Measurements from ENCODE around the gene SLAMF8. TPM values are rescaled to one million over a fixed set of nuclear protein-coding genes. Genes with fewer than 3 reads are reported as not detected.

Gene SLAMF8
- total RNA-seq, 1 experiment from 2014 or later, result not detected

DNA sequence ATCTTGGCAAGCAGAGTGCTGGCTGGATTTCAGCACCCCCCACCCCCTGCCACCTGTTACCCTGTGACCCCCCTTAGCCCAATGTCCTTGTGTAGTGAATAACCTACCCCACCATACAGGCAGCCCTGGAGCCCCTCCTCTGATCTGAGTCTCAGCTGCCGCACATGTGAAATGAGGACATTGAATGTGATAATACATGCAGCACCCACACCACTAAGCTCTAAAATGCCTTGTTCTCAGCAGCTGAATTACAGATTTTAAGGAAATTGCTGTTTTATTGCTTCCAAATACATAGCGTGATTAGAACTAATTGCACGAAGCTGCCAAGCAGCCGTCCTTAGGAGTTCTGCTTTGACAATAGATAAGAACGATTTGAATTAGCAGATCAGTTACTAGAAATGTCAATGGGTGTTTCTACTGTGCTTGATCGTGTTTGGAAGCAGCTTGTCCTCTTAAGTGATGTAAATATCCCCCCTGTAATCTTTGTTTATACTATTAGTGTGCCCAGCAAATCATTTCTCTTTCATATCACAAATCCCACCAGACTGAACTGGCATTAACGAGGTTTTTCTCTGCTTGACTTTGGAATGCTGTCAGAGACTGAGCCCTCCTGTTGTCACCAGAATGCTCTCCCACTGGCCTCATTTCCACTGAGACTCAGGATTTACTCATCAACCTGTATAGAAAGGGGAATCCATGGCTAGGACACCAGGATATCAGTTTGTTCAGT lies 4.9 kb downstream of the SLAMF8 start:
- Histone ChIP-seq H3K18ac (ENCODE audit: insufficient read length, low read depth, low read length) (no peak overlapping the region), H3K27me3 (ENCODE audit: insufficient read depth, low read length) (no peaks in the 10 kb centered on the region), H3T11ph (ENCODE audit: low read length) (no peak overlapping the region), H3K9me3 (ENCODE audit: control insufficient read depth, low read depth, low read length) (no peaks in the 10 kb centered on the region), H4K91ac (ENCODE audit: insufficient read length, low read depth, low read length) (no peak overlapping the region), H3K79me1 (ENCODE audit: insufficient read depth, low read depth, low read length, poor library complexity, severe bottlenecking) (no peaks in the 10 kb centered on the region), H3K23me2 (ENCODE audit: insufficient read length, low read depth, low read length, poor library complexity, severe bottlenecking) (no peaks in the 10 kb centered on the region), H3K14ac (ENCODE audit: insufficient read depth, low read length) (no peak overlapping the region), H2BK15ac (ENCODE audit: low read depth, low read length) (no peak overlapping the region), H3K79me2 (ENCODE audit: insufficient read depth, low read length) (no peaks in the 10 kb centered on the region), H3K27ac (ENCODE audit: insufficient read length, low read depth, low read length) (no peak overlapping the region), H4K8ac (replicated peaks; ENCODE audit: insufficient read length, low read depth, low read length) (no peak overlapping the region), H2AK5ac (ENCODE audit: insufficient read length, low read length) (no peak overlapping the region), H2BK12ac (ENCODE audit: insufficient read length, low read depth, low read length) (no peak overlapping the region), H3K9ac (ENCODE audit: extremely low read depth, insufficient read length, low read length) (no peak overlapping the region), H3K23ac (ENCODE audit: insufficient read length, low read depth, low read length) (no peak overlapping the region), H3K56ac (ENCODE audit: insufficient read length, low read depth, low read length) (no peak overlapping the region), H4K5ac (ENCODE audit: insufficient read length, low read depth, low read length) (no peak overlapping the region), H3K4ac (ENCODE audit: low read depth, low read length) (no peak overlapping the region), H3K4me1 (ENCODE audit: insufficient read depth, low read length) (no peaks in the 10 kb centered on the region), H2AFZ (ENCODE audit: low read length) (no peak overlapping the region), H2BK5ac (ENCODE audit: insufficient read length, low read length) (no peak overlapping the region), H2BK20ac (ENCODE audit: low read depth, low read length, poor library complexity, severe bottlenecking) (no peak overlapping the region), H2BK120ac (ENCODE audit: low read depth, low read length, poor library complexity, severe bottlenecking) (no peak overlapping the region), H4K20me1 (ENCODE audit: control insufficient read depth, insufficient read depth, insufficient read length) (no peaks in the 10 kb centered on the region), H3K4me2 (ENCODE audit: insufficient read depth, insufficient read length, low read length) (no peak overlapping the region)
- H3K9me3 Mint-ChIP-seq, result no peaks in the 10 kb centered on the region
- TF ChIP-seq, protein P1, sequence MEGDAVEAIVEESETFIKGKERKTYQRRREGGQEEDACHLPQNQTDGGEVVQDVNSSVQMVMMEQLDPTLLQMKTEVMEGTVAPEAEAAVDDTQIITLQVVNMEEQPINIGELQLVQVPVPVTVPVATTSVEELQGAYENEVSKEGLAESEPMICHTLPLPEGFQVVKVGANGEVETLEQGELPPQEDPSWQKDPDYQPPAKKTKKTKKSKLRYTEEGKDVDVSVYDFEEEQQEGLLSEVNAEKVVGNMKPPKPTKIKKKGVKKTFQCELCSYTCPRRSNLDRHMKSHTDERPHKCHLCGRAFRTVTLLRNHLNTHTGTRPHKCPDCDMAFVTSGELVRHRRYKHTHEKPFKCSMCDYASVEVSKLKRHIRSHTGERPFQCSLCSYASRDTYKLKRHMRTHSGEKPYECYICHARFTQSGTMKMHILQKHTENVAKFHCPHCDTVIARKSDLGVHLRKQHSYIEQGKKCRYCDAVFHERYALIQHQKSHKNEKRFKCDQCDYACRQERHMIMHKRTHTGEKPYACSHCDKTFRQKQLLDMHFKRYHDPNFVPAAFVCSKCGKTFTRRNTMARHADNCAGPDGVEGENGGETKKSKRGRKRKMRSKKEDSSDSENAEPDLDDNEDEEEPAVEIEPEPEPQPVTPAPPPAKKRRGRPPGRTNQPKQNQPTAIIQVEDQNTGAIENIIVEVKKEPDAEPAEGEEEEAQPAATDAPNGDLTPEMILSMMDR (conservative IDR thresholded peaks at IDR 0.05), result no peak
- peaks cover 19 to 20% of the 10 kb centered on the region in 2 experiments for H3K4me1 Mint-ChIP-seq
- H3K27me3 Mint-ChIP-seq (ENCODE audit: low read depth), result peaks cover 51% of the 10 kb centered on the region
- no CpG with 5 or more reads among the region's 7 CpGs for WGBS (ENCODE audit: extremely low coverage, insufficient read length, low lambda C conversion rate)
- no peak for DNase-seq
- no peaks in the 10 kb centered on the region for H3K36me3 Mint-ChIP-seq (ENCODE audit: insufficient read depth in 1 of 3, low read depth in 3 of 3)
- no peak overlapping the region for H3K27ac Mint-ChIP-seq
- no peak overlapping the region; a peak in 1 of 5 replicates for H3K4me3 Mint-ChIP-seq
